Hematopoietic multipotent progenitor cell treated with erythropoietin and hydrocortisone succinate and interleukin-3 and kit ligand, for 15 days (in vitro differentiated cells): ENCODE data around the gene CXCR6.

Experiments
- DNase-seq: peaks from one replicate; pipeline ENCODE4 v3.0.0-alpha.2; 2015; ENCODE audit warnings: low spot score

The CXCR6 gene

GRCh38 chr3:45943207-45943846, at the start of gene CXCR6:
TSS of gene CXCR6 (plus strand) at chr3:45943464. CDS start at chr3:45946482, 3,018 bp downstream.
- DNase-seq: no peak

- no peak for DNase-seq
These were observed 49.2 kb upstream of the CXCR6 start for GRCh38 chr3:45894015-45894414.

- DNase-seq: no peak
These were observed 47.4 kb upstream of the CXCR6 start for GRCh38 chr3:45895686-45896468.

GRCh38 chr3:45896956-45897355, 46.3 kb upstream of the CXCR6 start:
- DNase-seq: no peak

- DNase-seq: no peak
These were observed 38.3 kb upstream of the CXCR6 start for GRCh38 chr3:45904931-45905330.

- no peak for DNase-seq
These were observed 37.5 kb upstream of the CXCR6 start for GRCh38 chr3:45905755-45906154.

- DNase-seq: no peak
These were observed 36.4 kb upstream of the CXCR6 start for GRCh38 chr3:45906681-45907407.

- no peak for DNase-seq
These were observed 35.2 kb upstream of the CXCR6 start for GRCh38 chr3:45907769-45908705.

GRCh38 chr3:45908761-45909160, 34.5 kb upstream of the CXCR6 start:
- no peak for DNase-seq

GRCh38 chr3:45909542-45909941, 33.7 kb upstream of the CXCR6 start:
- DNase-seq: no peak

- DNase-seq: no peak
These were observed 32.4 kb upstream of the CXCR6 start for GRCh38 chr3:45910892-45911291.

- no peak for DNase-seq
These were observed 31.6 kb upstream of the CXCR6 start for GRCh38 chr3:45911511-45912226.

GRCh38 chr3:45912435-45912834, 30.8 kb upstream of the CXCR6 start:
- no peak for DNase-seq

GRCh38 chr3:45914362-45915058, 28.8 kb upstream of the CXCR6 start:
- no peak for DNase-seq

GRCh38 chr3:45915059-45915439, 28.2 kb upstream of the CXCR6 start:
- no peak for DNase-seq

GRCh38 chr3:45915518-45916231, 27.6 kb upstream of the CXCR6 start:
- no peak for DNase-seq

GRCh38 chr3:45917146-45917898, 25.9 kb upstream of the CXCR6 start:
- no peak for DNase-seq

GRCh38 chr3:45921158-45922038, 21.9 kb upstream of the CXCR6 start:
- no peak for DNase-seq
